NB4 (cell line): ENCODE results near the gene TRIP4.

Source experiments
- DNase-seq: peaks from one replicate; pipeline ENCODE4 v3.0.0; 2010; ENCODE audit warnings: low read depth
- H3K4me3 ChIP-seq: one replicate; pipeline ENCODE4 v1.5.1; 2011; ENCODE audit warnings: mild to moderate bottlenecking, low read depth, low read length, moderate library complexity
- CTCF ChIP-seq: IDR thresholded peaks from one replicate; pipeline ENCODE4 v1.5.1; 2012; ENCODE audit warnings: low read depth, low read length
- MAX ChIP-seq: IDR thresholded peaks from 2 replicates; pipeline ENCODE4 v1.6.1; 2011; ENCODE audit warnings: low read depth, low read length
- MYC ChIP-seq: IDR thresholded peaks from 2 replicates; pipeline ENCODE4 v1.6.1; 2011; ENCODE audit warnings: low read depth, low read length
- POLR2A ChIP-seq: IDR thresholded peaks from 2 replicates; pipeline ENCODE4 v1.6.1; 2011; ENCODE audit warnings: mild to moderate bottlenecking; ENCODE audit not compliant: insufficient read length; ENCODE audit errors: extremely low read depth

TRIP4 gene

GRCh38 chr15:64387562-64388168, at the start of gene TRIP4:
TSS of gene TRIP4 (plus strand) at chr15:64387836. CDS start at chr15:64387864, 28 bp downstream.
- peak; percentile 87 for TF ChIP-seq MAX
- peak; percentile 87 for TF ChIP-seq MYC
- TF ChIP-seq POLR2A: peak; percentile 95
- TF ChIP-seq CTCF: no peak
- peak; percentile 98 for DNase-seq
- H3K4me3 ChIP-seq: peak within 1 kb of the TSS; percentile 96

GRCh38 chr15:64340355-64340754, 47.3 kb upstream of the TRIP4 start:
- no peak for DNase-seq
- TF ChIP-seq MYC (no peak), POLR2A (no peak), MAX (no peak), CTCF (no peak)
- no peak overlapping the region for H3K4me3 ChIP-seq

GRCh38 chr15:64341961-64342360, 45.7 kb upstream of the TRIP4 start:
- no peak overlapping the region for H3K4me3 ChIP-seq
- TF ChIP-seq MYC (no peak), CTCF (no peak)
- DNase-seq: no peak

GRCh38 chr15:64343222-64343621, 44.4 kb upstream of the TRIP4 start:
- no peak overlapping the region for H3K4me3 ChIP-seq
- no peak for DNase-seq
- TF ChIP-seq POLR2A (no peak), MAX (no peak), MYC (no peak), CTCF (no peak)

GRCh38 chr15:64343841-64344240, 43.8 kb upstream of the TRIP4 start:
- TF ChIP-seq MAX: no peak
- no peak for TF ChIP-seq POLR2A
- no peak for TF ChIP-seq CTCF
- TF ChIP-seq MYC: no peak
- DNase-seq: no peak
- no peak overlapping the region for H3K4me3 ChIP-seq
